ENCODE results near the gene RHOF. TPM values are rescaled to one million over a fixed set of nuclear protein-coding genes. Genes with fewer than 3 reads are reported as not detected.

The RHOF gene
- total RNA-seq, 1 experiment from 2014 or later, result 29.1 TPM

DNA sequence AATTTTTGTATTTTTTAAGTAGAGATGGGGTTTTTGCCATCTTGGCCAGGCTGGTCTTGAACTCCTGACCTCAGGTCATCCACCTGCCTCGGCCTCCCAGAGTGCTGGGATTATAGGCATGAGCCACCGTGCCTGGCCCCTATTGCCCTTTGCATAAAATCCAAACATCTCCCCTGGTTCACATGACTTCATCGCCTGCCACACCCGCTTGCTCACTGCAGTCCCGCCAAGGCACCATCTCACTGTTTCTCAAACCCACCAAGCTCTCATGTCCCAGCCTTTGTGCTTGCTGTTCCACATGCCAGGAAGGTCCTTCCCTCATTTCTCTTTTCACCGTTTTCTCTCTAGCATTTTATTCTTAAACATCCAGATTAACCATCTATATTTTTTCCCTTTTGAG is 9.7 kb downstream of the RHOF start:
- no CpG with 5 or more reads among the region's 6 CpGs for WGBS (ENCODE audit: extremely low coverage, insufficient read length, low lambda C conversion rate)
- no peak overlapping the region for H3K4me2 ChIP-seq (ENCODE audit: insufficient read depth, insufficient read length, low read length)
- no peak overlapping the region for H2AK5ac ChIP-seq (ENCODE audit: insufficient read length, low read length)
- H3K56ac ChIP-seq (ENCODE audit: insufficient read length, low read depth, low read length), result no peak overlapping the region
- TF ChIP-seq, protein P1, sequence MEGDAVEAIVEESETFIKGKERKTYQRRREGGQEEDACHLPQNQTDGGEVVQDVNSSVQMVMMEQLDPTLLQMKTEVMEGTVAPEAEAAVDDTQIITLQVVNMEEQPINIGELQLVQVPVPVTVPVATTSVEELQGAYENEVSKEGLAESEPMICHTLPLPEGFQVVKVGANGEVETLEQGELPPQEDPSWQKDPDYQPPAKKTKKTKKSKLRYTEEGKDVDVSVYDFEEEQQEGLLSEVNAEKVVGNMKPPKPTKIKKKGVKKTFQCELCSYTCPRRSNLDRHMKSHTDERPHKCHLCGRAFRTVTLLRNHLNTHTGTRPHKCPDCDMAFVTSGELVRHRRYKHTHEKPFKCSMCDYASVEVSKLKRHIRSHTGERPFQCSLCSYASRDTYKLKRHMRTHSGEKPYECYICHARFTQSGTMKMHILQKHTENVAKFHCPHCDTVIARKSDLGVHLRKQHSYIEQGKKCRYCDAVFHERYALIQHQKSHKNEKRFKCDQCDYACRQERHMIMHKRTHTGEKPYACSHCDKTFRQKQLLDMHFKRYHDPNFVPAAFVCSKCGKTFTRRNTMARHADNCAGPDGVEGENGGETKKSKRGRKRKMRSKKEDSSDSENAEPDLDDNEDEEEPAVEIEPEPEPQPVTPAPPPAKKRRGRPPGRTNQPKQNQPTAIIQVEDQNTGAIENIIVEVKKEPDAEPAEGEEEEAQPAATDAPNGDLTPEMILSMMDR (conservative IDR thresholded peaks at IDR 0.05), result no peak
- H3K27ac ChIP-seq (ENCODE audit: insufficient read length, low read depth, low read length), result no peak overlapping the region
- H3K4ac ChIP-seq (ENCODE audit: low read depth, low read length), result no peak overlapping the region
- no peaks in the 10 kb centered on the region for H3K4me1 ChIP-seq (ENCODE audit: insufficient read depth, low read length)
- H3K79me2 ChIP-seq (ENCODE audit: insufficient read depth, low read length), result no peaks in the 10 kb centered on the region
- H4K20me1 ChIP-seq (ENCODE audit: control insufficient read depth, insufficient read depth, insufficient read length), result no peaks in the 10 kb centered on the region
- H2BK20ac ChIP-seq (ENCODE audit: low read depth, low read length, poor library complexity, severe bottlenecking), result no peak overlapping the region
- Mint-ChIP-seq H3K27ac (no peak overlapping the region), H3K9me3 (no peaks in the 10 kb centered on the region), H3K4me3 (no peak overlapping the region), H3K27me3 (ENCODE audit: low read depth) (peaks cover 5% of the 10 kb centered on the region; the same call in 1 of the 2 replicates), H3K4me1 (peaks cover 11 to 15% of the 10 kb centered on the region in 2 experiments), H3K36me3 (ENCODE audit: insufficient read depth in 1 of 3, low read depth in 3 of 3) (peaks cover 3 to 31% (median 16%) of the 10 kb centered on the region in 3 experiments; a peak in 6 of 7 replicates)
- H3K27me3 ChIP-seq (ENCODE audit: insufficient read depth, low read length), result no peaks in the 10 kb centered on the region
- DNase-seq, result no peak
- H2BK5ac ChIP-seq (ENCODE audit: insufficient read length, low read length), result no peak overlapping the region
- H3K23me2 ChIP-seq (ENCODE audit: insufficient read length, low read depth, low read length, poor library complexity, severe bottlenecking), result no peaks in the 10 kb centered on the region
- no peak overlapping the region for H4K91ac ChIP-seq (ENCODE audit: insufficient read length, low read depth, low read length)
- H3K79me1 ChIP-seq (ENCODE audit: insufficient read depth, low read depth, low read length, poor library complexity, severe bottlenecking), result no peaks in the 10 kb centered on the region
- H3K18ac ChIP-seq (ENCODE audit: insufficient read length, low read depth, low read length), result no peak overlapping the region
- H2BK12ac ChIP-seq (ENCODE audit: insufficient read length, low read depth, low read length), result no peak overlapping the region
- no peak overlapping the region for H4K5ac ChIP-seq (ENCODE audit: insufficient read length, low read depth, low read length)
- H2AFZ ChIP-seq (ENCODE audit: low read length), result no peak overlapping the region
- no peak overlapping the region for H2BK120ac ChIP-seq (ENCODE audit: low read depth, low read length, poor library complexity, severe bottlenecking)
- no peaks in the 10 kb centered on the region for H3K9me3 ChIP-seq (ENCODE audit: control insufficient read depth, low read depth, low read length)
- no peak overlapping the region for H3K23ac ChIP-seq (ENCODE audit: insufficient read length, low read depth, low read length)
- no peak overlapping the region for H3K9ac ChIP-seq (ENCODE audit: extremely low read depth, insufficient read length, low read length)
- H3T11ph ChIP-seq (ENCODE audit: low read length), result no peak overlapping the region
- H2BK15ac ChIP-seq (ENCODE audit: low read depth, low read length), result no peak overlapping the region
- no peak overlapping the region for H4K8ac ChIP-seq (replicated peaks; ENCODE audit: insufficient read length, low read depth, low read length)
- H3K14ac ChIP-seq (ENCODE audit: insufficient read depth, low read length), result no peak overlapping the region
